ENCODE results near the gene ERAP2.

The ERAP2 gene

GRCh38 chr5:96904054-96904931, 28.0 kb downstream of the ERAP2 start:
- no peak for DNase-seq (ENCODE audit: extremely low read depth, low read depth)
- no peak for TF ChIP-seq CTCF (IDR thresholded peaks at IDR 0.05; ENCODE audit: low read depth, low read length, missing control alignments)
- no peak overlapping the region for H3K4me3 ChIP-seq (replicated peaks; ENCODE audit: low read depth, low read length)

GRCh38 chr5:96905864-96906263, 29.6 kb downstream of the ERAP2 start:
- no peak overlapping the region for H3K4me3 ChIP-seq (replicated peaks; ENCODE audit: low read depth, low read length)
- no peak for TF ChIP-seq CTCF (IDR thresholded peaks at IDR 0.05; ENCODE audit: low read depth, low read length, missing control alignments)
- no peak for DNase-seq (ENCODE audit: extremely low read depth, low read depth)

- TF ChIP-seq CTCF (IDR thresholded peaks at IDR 0.05; ENCODE audit: low read depth, low read length, missing control alignments): no peak
- no peak for DNase-seq (ENCODE audit: extremely low read depth, low read depth)
- no peak overlapping the region for H3K4me3 ChIP-seq (replicated peaks; ENCODE audit: low read depth, low read length)
Measured at GRCh38 chr5:96909003-96909402, 32.7 kb downstream of the ERAP2 start.

GRCh38 chr5:96909435-96909834, 33.1 kb downstream of the ERAP2 start:
- no peak for DNase-seq (ENCODE audit: extremely low read depth, low read depth)
- no peak overlapping the region for H3K4me3 ChIP-seq (replicated peaks; ENCODE audit: low read depth, low read length)
- no peak for TF ChIP-seq CTCF (IDR thresholded peaks at IDR 0.05; ENCODE audit: low read depth, low read length, missing control alignments)

- DNase-seq (ENCODE audit: extremely low read depth, low read depth): no peak
- no peak for TF ChIP-seq CTCF (IDR thresholded peaks at IDR 0.05; ENCODE audit: low read depth, low read length, missing control alignments)
Measured at GRCh38 chr5:96911139-96911538, 34.8 kb downstream of the ERAP2 start.

GRCh38 chr5:96913233-96913632, 36.9 kb downstream of the ERAP2 start:
- no peak for TF ChIP-seq CTCF (IDR thresholded peaks at IDR 0.05; ENCODE audit: low read depth, low read length, missing control alignments)
- DNase-seq (ENCODE audit: extremely low read depth, low read depth): no peak
- no peak overlapping the region for H3K4me3 ChIP-seq (replicated peaks; ENCODE audit: low read depth, low read length)

More at GRCh38 chr5:96911139-96911538, 34.8 kb downstream of the ERAP2 start:
- no peak overlapping the region for H3K4me3 ChIP-seq (replicated peaks; ENCODE audit: low read depth, low read length)

All from HFF-Myc (cell line).